ENCODE results near the gene TMEM165. TPM values are rescaled to one million over a fixed set of nuclear protein-coding genes. Genes with fewer than 3 reads are reported as not detected.

TMEM165 gene
- total and polyA plus RNA-seq, 9 of the 15 experiments (the other 6 are each of a cell fraction or from before 2014, with no cell fraction given): 21.3 to 145 (median 96.8) TPM

DNA sequence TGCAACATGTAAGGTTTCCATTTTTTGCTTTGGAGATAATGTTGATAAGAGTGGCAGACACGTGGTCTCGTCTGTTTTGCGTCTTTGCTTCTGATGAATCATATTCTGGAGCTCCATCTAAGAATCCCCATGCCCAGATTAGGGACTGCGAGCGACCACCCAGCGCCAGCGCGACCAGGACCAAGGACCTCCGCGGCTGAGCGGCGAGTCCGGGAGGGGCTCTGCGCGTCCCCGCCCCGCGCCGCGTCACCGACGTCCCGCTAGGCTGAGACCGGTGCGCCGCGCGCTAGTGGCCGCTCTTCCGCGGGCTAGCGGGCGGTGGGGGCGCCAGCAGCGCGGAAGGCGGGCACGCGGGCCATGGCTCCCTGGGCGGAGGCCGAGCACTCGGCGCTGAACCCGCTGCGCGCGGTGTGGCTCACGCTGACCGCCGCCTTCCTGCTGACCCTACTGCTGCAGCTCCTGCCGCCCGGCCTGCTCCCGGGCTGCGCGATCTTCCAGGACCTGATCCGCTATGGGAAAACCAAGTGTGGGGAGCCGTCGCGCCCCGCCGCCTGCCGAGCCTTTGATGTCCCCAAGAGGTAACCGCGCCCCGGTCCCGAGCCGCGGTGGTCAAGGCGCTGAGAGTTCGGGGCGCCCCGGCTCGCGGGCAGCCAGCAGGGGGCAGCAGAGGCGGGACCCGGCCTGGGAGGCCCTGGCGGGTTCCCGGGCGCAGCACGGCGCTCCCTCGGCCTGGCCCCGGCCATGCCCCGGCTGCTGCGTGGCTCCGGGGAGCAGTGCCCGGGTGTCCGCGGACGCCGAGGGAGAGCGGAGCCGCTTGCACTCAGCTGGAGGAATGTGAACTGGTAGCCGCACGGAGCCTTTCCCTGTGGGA, 49.5 kb upstream of the TMEM165 start, which contains the start of gene SRD5A3 (continued):
- TF ChIP-seq, protein P1, sequence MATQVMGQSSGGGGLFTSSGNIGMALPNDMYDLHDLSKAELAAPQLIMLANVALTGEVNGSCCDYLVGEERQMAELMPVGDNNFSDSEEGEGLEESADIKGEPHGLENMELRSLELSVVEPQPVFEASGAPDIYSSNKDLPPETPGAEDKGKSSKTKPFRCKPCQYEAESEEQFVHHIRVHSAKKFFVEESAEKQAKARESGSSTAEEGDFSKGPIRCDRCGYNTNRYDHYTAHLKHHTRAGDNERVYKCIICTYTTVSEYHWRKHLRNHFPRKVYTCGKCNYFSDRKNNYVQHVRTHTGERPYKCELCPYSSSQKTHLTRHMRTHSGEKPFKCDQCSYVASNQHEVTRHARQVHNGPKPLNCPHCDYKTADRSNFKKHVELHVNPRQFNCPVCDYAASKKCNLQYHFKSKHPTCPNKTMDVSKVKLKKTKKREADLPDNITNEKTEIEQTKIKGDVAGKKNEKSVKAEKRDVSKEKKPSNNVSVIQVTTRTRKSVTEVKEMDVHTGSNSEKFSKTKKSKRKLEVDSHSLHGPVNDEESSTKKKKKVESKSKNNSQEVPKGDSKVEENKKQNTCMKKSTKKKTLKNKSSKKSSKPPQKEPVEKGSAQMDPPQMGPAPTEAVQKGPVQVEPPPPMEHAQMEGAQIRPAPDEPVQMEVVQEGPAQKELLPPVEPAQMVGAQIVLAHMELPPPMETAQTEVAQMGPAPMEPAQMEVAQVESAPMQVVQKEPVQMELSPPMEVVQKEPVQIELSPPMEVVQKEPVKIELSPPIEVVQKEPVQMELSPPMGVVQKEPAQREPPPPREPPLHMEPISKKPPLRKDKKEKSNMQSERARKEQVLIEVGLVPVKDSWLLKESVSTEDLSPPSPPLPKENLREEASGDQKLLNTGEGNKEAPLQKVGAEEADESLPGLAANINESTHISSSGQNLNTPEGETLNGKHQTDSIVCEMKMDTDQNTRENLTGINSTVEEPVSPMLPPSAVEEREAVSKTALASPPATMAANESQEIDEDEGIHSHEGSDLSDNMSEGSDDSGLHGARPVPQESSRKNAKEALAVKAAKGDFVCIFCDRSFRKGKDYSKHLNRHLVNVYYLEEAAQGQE (IDR thresholded peaks at IDR 0.05; ENCODE audit: borderline replicate concordance): peak; percentile 72
- TF ChIP-seq, protein P1 (CRISPR knock-in tag; IDR thresholded peaks at IDR 0.05; ENCODE audit: low read depth): peak; percentile 64; the same call in 1 of the 2 replicates
- TF ChIP-seq ZNF449 (CRISPR knock-in tag; IDR thresholded peaks at IDR 0.05): no peak
- TF ChIP-seq PHF8 (IDR thresholded peaks at IDR 0.05; ENCODE audit: borderline replicate concordance, low read length): peak; percentile 99; the same call in 1 of the 2 replicates
- no peak for TF ChIP-seq HNRNPUL1 (IDR thresholded peaks at IDR 0.05; ENCODE audit: low read length)
- no peak for TF ChIP-seq NFYB (IDR thresholded peaks at IDR 0.05; ENCODE audit: extremely low read depth, insufficient read length)
- TF ChIP-seq NCOA6 (IDR thresholded peaks at IDR 0.05): 0 out of 2 replicates have a peak, but pooled peaks have one; percentile 25
- no peak for TF ChIP-seq KAT8 (IDR thresholded peaks at IDR 0.05; ENCODE audit: low read depth)
- no peak for TF ChIP-seq ZNF707 (CRISPR knock-in tag; conservative IDR thresholded peaks at IDR 0.05)
- TF ChIP-seq RCOR1 (IDR thresholded peaks at IDR 0.05; ENCODE audit: borderline replicate concordance in 1 of 2, low read depth in 2 of 2, low read length in 2 of 2): peak in 1 of 2 experiments; percentile 6; a peak in 2 of 4 replicates
- no peak for TF ChIP-seq ZNF212 (CRISPR knock-in tag; IDR thresholded peaks at IDR 0.05)
- TF ChIP-seq ZNF436 (CRISPR knock-in tag; IDR thresholded peaks at IDR 0.05): no peak
- TF ChIP-seq NKRF (IDR thresholded peaks at IDR 0.05; ENCODE audit: borderline replicate concordance): no peak
- TF ChIP-seq POLR3G (IDR thresholded peaks at IDR 0.05; ENCODE audit: extremely low read depth, insufficient read length, insufficient replicate concordance): no peak
- TF ChIP-seq SNRNP70 (optimal IDR thresholded peaks at IDR 0.05; ENCODE audit: low read depth, low read length): no peak
- peak; percentile 69 for TF ChIP-seq RAD51 (IDR thresholded peaks at IDR 0.05; ENCODE audit: borderline replicate concordance, low read depth)
